ENCODE data around the gene TTI1. TPM values are rescaled to one million over a fixed set of nuclear protein-coding genes. Genes with fewer than 3 reads are reported as not detected.

Gene TTI1
- total RNA-seq, 2 experiments from 2014 or later = 28.2 TPM

GRCh38 chr20:37935435-37935834, 97.8 kb downstream of the TTI1 start:
- H3K27ac Mint-ChIP-seq = no peak overlapping the region
- DNase-seq = no peak
- POLR2A ChIA-PET = no interaction called here
- H3K9me3 Mint-ChIP-seq = no peaks in the 10 kb centered on the region
- no peaks in the 10 kb centered on the region for H3K4me1 Mint-ChIP-seq
- no peaks in the 10 kb centered on the region for H3K27me3 Mint-ChIP-seq
- H3K36me3 Mint-ChIP-seq = no peaks in the 10 kb centered on the region
- H3K4me3 Mint-ChIP-seq = no peak overlapping the region
- ATAC-seq (ENCODE audit: low read depth) = no peak

GRCh38 chr20:37934634-37935375, 98.5 kb downstream of the TTI1 start:
- Mint-ChIP-seq H3K27ac (no peak overlapping the region), H3K4me1 (no peaks in the 10 kb centered on the region), H3K36me3 (no peaks in the 10 kb centered on the region), H3K4me3 (no peak overlapping the region), H3K27me3 (no peaks in the 10 kb centered on the region), H3K9me3 (no peaks in the 10 kb centered on the region)
- DNase-seq (no peak), ATAC-seq (ENCODE audit: low read depth) (no peak)
- POLR2A ChIA-PET = interaction anchor here (0.6 kb wide), 1 partner anchor 180 kb away, joined by 3 read pairs; no protein-coding TSS in a partner anchor

GRCh38 chr20:37933786-37934633, 99.2 kb downstream of the TTI1 start:
- DNase-seq (no peak), ATAC-seq (ENCODE audit: low read depth) (no peak)
- H3K27ac Mint-ChIP-seq = no peak overlapping the region
- H3K4me3 Mint-ChIP-seq = no peak overlapping the region
- POLR2A ChIA-PET = interaction anchor here (0.6 kb wide), 1 partner anchor 179 kb away, joined by 3 read pairs; no protein-coding TSS in a partner anchor
- H3K4me1 Mint-ChIP-seq = no peaks in the 10 kb centered on the region
- H3K36me3 Mint-ChIP-seq = no peaks in the 10 kb centered on the region
- no peaks in the 10 kb centered on the region for H3K9me3 Mint-ChIP-seq
- H3K27me3 Mint-ChIP-seq = peaks cover 3% of the 10 kb centered on the region

Other genes starting within 250 kb of the TTI1 start
- gene VSTM2L, start 130.3 kb downstream of the TTI1 start, total RNA-seq = not detected
- 10 to 100 TPM; 39.2 to 41.0 TPM for gene RPRD1B, start 290 bp upstream of the TTI1 start, total RNA-seq
- gene TGM2, start 131.8 kb upstream of the TTI1 start, total RNA-seq = under 1 TPM; 0.43 to 0.50 TPM
- gene KIAA1755, start 227.3 kb upstream of the TTI1 start, total RNA-seq = not detected

Data from activated naive CD8-positive, alpha-beta T cell treated with anti-CD3 and anti-CD28 coated beads, Interleukin-2, amount 10 ng/mL, durations not matched to agents 7 days and 5 days (primary cell).